SU-DHL-6 (cell line): ENCODE data around the gene ZNF644.

Experiments used
- H2AFZ ChIP-seq: fragments of 200-600 bp; sonication (generic); 2 replicates; pipeline ENCODE4 v1.6.1; 2014; ENCODE audit warnings: low read depth, mild to moderate bottlenecking, moderate library complexity, mixed read lengths, antibody characterized with exemption, low read length; ENCODE audit not compliant: severe bottlenecking
- H3F3A ChIP-seq: fragments of 200-600 bp; shearing (Covaris generic); 2 replicates; pipeline ENCODE4 v1.6.0; 2016; ENCODE audit warnings: antibody characterized with exemption, mild to moderate bottlenecking; ENCODE audit not compliant: insufficient read depth
- H3K27ac ChIP-seq: fragments of 200-600 bp; sonication (generic); 2 replicates; pipeline ENCODE4 v1.5.1; 2016; ENCODE audit warnings: low read depth, mild to moderate bottlenecking, low read length, moderate library complexity, mixed read lengths
- H3K27me3 ChIP-seq: fragments of 200-600 bp; sonication (generic), shearing (Covaris generic); 2 replicates; pipeline ENCODE4 v1.6.0; 2014; ENCODE audit warnings: mild to moderate bottlenecking, low read length
- H3K36me3 ChIP-seq: fragments of 200-600 bp; sonication (generic); 2 replicates; pipeline ENCODE4 v1.6.1; 2014; ENCODE audit warnings: mild to moderate bottlenecking, low read length, mixed read lengths
- H3K4me2 ChIP-seq: fragments of 300-600, 200-600 bp; shearing (Covaris generic), sonication (generic); 2 replicates; pipeline ENCODE4 v1.6.0; 2014; ENCODE audit warnings: low read length, low read depth, mild to moderate bottlenecking; ENCODE audit not compliant: poor library complexity, severe bottlenecking
- H3K4me3 ChIP-seq: fragments of 200-600 bp; sonication (generic); 2 replicates; pipeline ENCODE4 v1.5.1; 2014; ENCODE audit warnings: antibody characterized with exemption, low read length, mild to moderate bottlenecking, mixed read lengths; ENCODE audit not compliant: insufficient read depth, poor library complexity, severe bottlenecking
- H3K79me2 ChIP-seq: fragments of 200-600 bp; sonication (generic); 2 replicates; pipeline ENCODE4 v1.6.1; 2014; ENCODE audit warnings: mild to moderate bottlenecking, low read length, moderate library complexity; ENCODE audit not compliant: insufficient read depth
- H3K9ac ChIP-seq: fragments of 200-600 bp; sonication (generic); 2 replicates; pipeline ENCODE4 v1.7.0; 2014; ENCODE audit warnings: mild to moderate bottlenecking, low read length
- H3K9me2 ChIP-seq: fragments of 200-600 bp; sonication (generic); replicated peaks from 2 replicates; pipeline ENCODE4 v1.6.1; 2014; ENCODE audit warnings: low read length; ENCODE audit not compliant: insufficient read depth
- H3K9me3 ChIP-seq: fragments of 200-600 bp; sonication (generic); 2 replicates; pipeline ENCODE4 v1.6.1; 2014; ENCODE audit warnings: low read length, mixed read lengths; ENCODE audit not compliant: insufficient read depth
- H4K20me1 ChIP-seq: fragments of 200-600 bp; sonication (generic); 2 replicates; pipeline ENCODE4 v1.6.1; 2014; ENCODE audit warnings: low read depth, mild to moderate bottlenecking, antibody characterized with exemption, low read length, moderate library complexity, mixed read lengths
- EZH2phosphoT487 ChIP-seq: fragments of 200-600 bp; sonication (generic), shearing (Covaris generic); conservative IDR thresholded peaks from 2 replicates; pipeline ENCODE4 v1.6.1; 2018; ENCODE audit warnings: mild to moderate bottlenecking, antibody characterized with exemption, low read length, moderate library complexity, mixed read lengths
- TF ChIP-seq, protein P1 (sequence below): fragments of 200-600 bp; sonication (generic); IDR thresholded peaks from one replicate; pipeline ENCODE4 v1.5.1; 2017; ENCODE audit warnings: antibody characterized with exemption, mild to moderate bottlenecking, low read length, moderate library complexity; ENCODE audit not compliant: insufficient read depth, poor library complexity, severe bottlenecking

ZNF644 gene

GRCh38 chr1:90924982-90925381 is 96.9 kb downstream of the ZNF644 start:
- 0 out of 2 replicates have a peak, but pooled peaks cover 4% of the 10 kb centered on the region for H3K36me3 ChIP-seq

DNA sequence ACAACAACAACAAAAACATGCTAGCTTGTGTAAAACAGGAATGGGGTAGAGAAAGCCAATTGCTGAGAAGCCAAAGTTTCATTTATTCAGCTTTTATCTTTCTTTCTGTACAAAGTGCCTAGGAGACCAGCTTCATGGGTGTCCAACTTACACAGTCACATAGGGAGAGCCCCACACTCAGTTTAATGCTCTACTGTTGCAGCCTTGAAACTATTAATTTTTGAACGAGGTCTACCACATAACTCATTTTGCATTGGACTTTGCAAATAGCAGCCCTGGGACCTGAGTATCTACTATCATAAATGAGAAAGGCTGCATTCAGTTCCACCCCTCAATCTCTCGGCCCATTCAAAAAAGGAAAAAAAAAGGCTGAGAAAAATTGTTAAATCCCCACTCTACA is 98.8 kb downstream of the ZNF644 start:
- Histone ChIP-seq H3K27ac (no peak overlapping the region), H3K9ac (no peak overlapping the region), H3K36me3 (peaks cover 6% of the 10 kb centered on the region; the same call in 1 of the 2 replicates), H3F3A (no peaks in the 10 kb centered on the region), H4K20me1 (peaks cover 26% of the 10 kb centered on the region), H3K27me3 (no peaks in the 10 kb centered on the region), H2AFZ (no peak overlapping the region), H3K79me2 (peaks cover 92% of the 10 kb centered on the region), H3K9me2 (no peaks in the 10 kb centered on the region), H3K4me2 (no peak overlapping the region), H3K4me3 (no peak overlapping the region), H3K9me3 (no peaks in the 10 kb centered on the region)
- no peak for TF ChIP-seq EZH2phosphoT487
- TF ChIP-seq, protein P1, sequence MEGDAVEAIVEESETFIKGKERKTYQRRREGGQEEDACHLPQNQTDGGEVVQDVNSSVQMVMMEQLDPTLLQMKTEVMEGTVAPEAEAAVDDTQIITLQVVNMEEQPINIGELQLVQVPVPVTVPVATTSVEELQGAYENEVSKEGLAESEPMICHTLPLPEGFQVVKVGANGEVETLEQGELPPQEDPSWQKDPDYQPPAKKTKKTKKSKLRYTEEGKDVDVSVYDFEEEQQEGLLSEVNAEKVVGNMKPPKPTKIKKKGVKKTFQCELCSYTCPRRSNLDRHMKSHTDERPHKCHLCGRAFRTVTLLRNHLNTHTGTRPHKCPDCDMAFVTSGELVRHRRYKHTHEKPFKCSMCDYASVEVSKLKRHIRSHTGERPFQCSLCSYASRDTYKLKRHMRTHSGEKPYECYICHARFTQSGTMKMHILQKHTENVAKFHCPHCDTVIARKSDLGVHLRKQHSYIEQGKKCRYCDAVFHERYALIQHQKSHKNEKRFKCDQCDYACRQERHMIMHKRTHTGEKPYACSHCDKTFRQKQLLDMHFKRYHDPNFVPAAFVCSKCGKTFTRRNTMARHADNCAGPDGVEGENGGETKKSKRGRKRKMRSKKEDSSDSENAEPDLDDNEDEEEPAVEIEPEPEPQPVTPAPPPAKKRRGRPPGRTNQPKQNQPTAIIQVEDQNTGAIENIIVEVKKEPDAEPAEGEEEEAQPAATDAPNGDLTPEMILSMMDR: no peak

More at GRCh38 chr1:90924982-90925381, 96.9 kb downstream of the ZNF644 start:
- Histone ChIP-seq H3K9ac (no peak overlapping the region), H3K9me2 (no peaks in the 10 kb centered on the region), H3K27ac (no peak overlapping the region), H3K79me2 (peaks cover 94% of the 10 kb centered on the region), H4K20me1 (peaks cover 14% of the 10 kb centered on the region), H2AFZ (no peak overlapping the region), H3K4me2 (no peak overlapping the region), H3K9me3 (no peaks in the 10 kb centered on the region), H3K4me3 (no peak overlapping the region), H3F3A (no peaks in the 10 kb centered on the region), H3K27me3 (no peaks in the 10 kb centered on the region)
- no peak for TF ChIP-seq EZH2phosphoT487
- TF ChIP-seq, protein P1: no peak

GRCh38 chr1:90922202-90922601 is 99.6 kb downstream of the ZNF644 start:
- H2AFZ ChIP-seq: no peak overlapping the region
- no peak overlapping the region for H3K9ac ChIP-seq
- H3K4me3 ChIP-seq: no peak overlapping the region
- H3K79me2 ChIP-seq: peaks cover 92% of the 10 kb centered on the region
- H3K9me2 ChIP-seq: no peaks in the 10 kb centered on the region
- H3F3A ChIP-seq: no peaks in the 10 kb centered on the region
- no peaks in the 10 kb centered on the region for H3K27me3 ChIP-seq
- H3K4me2 ChIP-seq: no peak overlapping the region
- H3K27ac ChIP-seq: no peak overlapping the region
- H3K9me3 ChIP-seq: no peaks in the 10 kb centered on the region
- peaks cover 6% of the 10 kb centered on the region; the same call in 1 of the 2 replicates for H3K36me3 ChIP-seq
- TF ChIP-seq, protein P1: no peak
- TF ChIP-seq EZH2phosphoT487: no peak
- H4K20me1 ChIP-seq: peaks cover 28% of the 10 kb centered on the region
